HepG2 (cell line): Measurements from ENCODE around the gene WTAP. TPM values are rescaled to one million over a fixed set of nuclear protein-coding genes. Genes with fewer than 3 reads are reported as not detected.

Experiments
- ARID5B ChIP-seq: IDR thresholded peaks from 2 replicates; pipeline ENCODE4 v1.4.0; 2020; ENCODE audit warnings: mild to moderate bottlenecking, missing genetic modification reagents
- CENPT ChIP-seq: sonication (generic); formaldehyde crosslinking; IDR thresholded peaks from 2 replicates; pipeline ENCODE4 v1.8.0; 2022; ENCODE audit warnings: low read depth, mild to moderate bottlenecking, moderate library complexity, missing genetic modification reagents
- FOXJ3 ChIP-seq: sonication (generic); formaldehyde crosslinking; IDR thresholded peaks from 2 replicates; pipeline ENCODE4 v1.4.0; 2020; ENCODE audit warnings: missing genetic modification reagents, mild to moderate bottlenecking, borderline replicate concordance
- GABPB1 ChIP-seq: IDR thresholded peaks from 2 replicates; pipeline ENCODE4 v1.6.1; 2016; ENCODE audit warnings: mild to moderate bottlenecking, missing genetic modification reagents, moderate library complexity, missing compliant biosample characterization
- NFYC ChIP-seq: IDR thresholded peaks from 2 replicates; pipeline ENCODE4 v1.6.1; 2016; ENCODE audit warnings: missing genetic modification reagents, missing compliant biosample characterization
- RNF2 ChIP-seq: fragments of 450-650 bp; conservative IDR thresholded peaks from 2 replicates; pipeline ENCODE4 v1.6.1; 2016; ENCODE audit warnings: low read depth
- SAP130 ChIP-seq: IDR thresholded peaks from 2 replicates; pipeline ENCODE4 v1.6.1; 2016; ENCODE audit warnings: low read depth
- TCF7 ChIP-seq: sonication (generic); IDR thresholded peaks from 2 replicates; pipeline ENCODE4 v1.6.1; 2016; ENCODE audit warnings: antibody characterized with exemption, low read depth
- ZKSCAN1 ChIP-seq: fragments of 150-350 bp; IDR thresholded peaks from 2 replicates; pipeline ENCODE4 v1.6.1; 2014; ENCODE audit warnings: low read length
- ZNF264 ChIP-seq: sonication (generic); formaldehyde crosslinking; IDR thresholded peaks from 2 replicates; pipeline ENCODE4 v1.4.0; 2020; ENCODE audit warnings: missing genetic modification reagents
- ZNF317 ChIP-seq: sonication (generic); formaldehyde crosslinking; IDR thresholded peaks from 2 replicates; pipeline ENCODE4 v1.5.0; 2020; ENCODE audit warnings: mild to moderate bottlenecking, missing genetic modification reagents
- ZNF501 ChIP-seq: sonication (generic); formaldehyde crosslinking; IDR thresholded peaks from 2 replicates; pipeline ENCODE4 v1.5.1; 2020; ENCODE audit warnings: mild to moderate bottlenecking, moderate library complexity, missing genetic modification reagents
- ZNF513 ChIP-seq: sonication (generic); formaldehyde crosslinking; conservative IDR thresholded peaks from 2 replicates; pipeline ENCODE4 v1.5.0; 2020; ENCODE audit warnings: missing genetic modification reagents
- ZNF547 ChIP-seq: sonication (generic); formaldehyde crosslinking; IDR thresholded peaks from 2 replicates; pipeline ENCODE4 v1.5.1; 2020; ENCODE audit warnings: mild to moderate bottlenecking, missing genetic modification reagents
- ZNF644 ChIP-seq: IDR thresholded peaks from 2 replicates; pipeline ENCODE4 v1.6.1; 2016; ENCODE audit warnings: low read depth
- polyA plus RNA-seq, 8 experiments: library from polyadenylated mRNA; depleted of rRNA in 3 of 8; stranded (reverse) in 7 of 8; unstranded in 1 of 8; fragments of >200 nt; fragmentation: Illumina TruSeq in 4 of 8; extraction: Trizol in 4 of 8; gene quantifications; 2 replicates each; pipeline versions ENCODE4 v1.2.1 to v1.2.3, GENCODE V29; 2011 to 2016; ENCODE audit warnings: low read depth in 4 of 8, missing spikeins in 1 of 8, mixed read lengths in 1 of 8; ENCODE audit not compliant: insufficient read depth in 1 of 8
- total RNA-seq, 5 experiments: library from RNA; depleted of rRNA; stranded (reverse); fragments of >200 nt; fragmentation: Illumina TruSeq; extraction: Trizol; gene quantifications; 2 replicates each; pipeline ENCODE4 v1.2.3, GENCODE V29; 2016; ENCODE audit warnings: low read depth in 1 of 5
- TF ChIP-seq, protein P1 (sequence below): sonication (generic); formaldehyde crosslinking; IDR thresholded peaks from 2 replicates; pipeline ENCODE4 v1.5.0; 2020; ENCODE audit warnings: mild to moderate bottlenecking, missing genetic modification reagents
- TF ChIP-seq, protein P2 (sequence below): sonication (generic); formaldehyde crosslinking; IDR thresholded peaks from 2 replicates; pipeline ENCODE4 v1.4.0; 2020; ENCODE audit warnings: missing genetic modification reagents

WTAP gene
- total and polyA plus RNA-seq, 2 of the 13 experiments (the other 11 are each of a cell fraction or from before 2014, with no cell fraction given) = 31.6 to 167 TPM

DNA sequence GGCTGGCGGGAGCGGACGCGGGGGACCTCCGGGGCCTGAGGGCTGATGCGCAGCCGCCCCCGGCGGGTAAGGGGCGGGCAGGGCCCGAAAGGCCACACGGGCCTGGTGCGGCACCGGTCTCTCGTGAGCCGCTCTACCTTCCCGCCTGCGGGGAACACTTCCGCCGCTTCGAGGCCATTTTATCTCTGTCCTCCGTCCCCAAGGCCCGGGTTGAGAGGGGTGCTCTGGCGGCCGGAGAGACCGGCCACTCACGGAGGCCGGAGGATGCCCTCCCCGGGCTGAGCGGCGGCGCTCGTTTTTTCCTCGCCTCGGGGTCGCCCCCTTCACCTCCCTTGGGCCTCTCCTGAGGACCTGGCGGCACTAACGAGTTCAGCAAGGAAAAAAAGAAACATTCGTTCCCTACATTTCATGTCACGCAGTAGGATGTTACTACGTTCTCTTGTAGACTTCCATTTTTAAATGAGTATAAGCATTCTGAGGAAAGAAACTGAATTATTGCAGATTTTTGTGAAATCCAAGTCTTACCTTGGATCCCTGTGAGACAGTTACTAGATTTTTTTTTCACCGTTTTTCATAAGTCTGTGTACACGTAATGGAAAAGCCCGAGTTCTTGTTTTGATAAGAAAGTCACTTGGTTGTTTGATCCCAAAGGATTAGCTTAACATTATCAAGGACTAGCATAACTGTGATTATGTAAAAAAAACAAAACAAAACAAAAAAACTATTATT, 575 bp downstream of the WTAP start (continued):
- TF ChIP-seq TCF7 (no peak), ZNF317 (CRISPR knock-in tag) (0 out of 2 replicates have a peak, but pooled peaks have one; percentile 26), ZNF547 (CRISPR knock-in tag) (0 out of 2 replicates have a peak, but pooled peaks have one; percentile 7), CENPT (0 out of 2 replicates have a peak, but pooled peaks have one; percentile 32), ZNF501 (CRISPR knock-in tag) (no peak; the same call in 1 of the 2 replicates), ZNF264 (no peak), SAP130 (CRISPR knock-in tag) (peak; percentile 37; the same call in 1 of the 2 replicates), ZNF513 (CRISPR knock-in tag) (no peak), NFYC (no peak), ARID5B (CRISPR knock-in tag) (peak; percentile 36; the same call in 1 of the 2 replicates), FOXJ3 (CRISPR knock-in tag) (no peak), GABPB1 (CRISPR knock-in tag) (peak; percentile 40; the same call in 1 of the 2 replicates), RNF2 (no peak), ZNF644 (CRISPR knock-in tag) (no peak), ZKSCAN1 (no peak)
- TF ChIP-seq, protein P1, sequence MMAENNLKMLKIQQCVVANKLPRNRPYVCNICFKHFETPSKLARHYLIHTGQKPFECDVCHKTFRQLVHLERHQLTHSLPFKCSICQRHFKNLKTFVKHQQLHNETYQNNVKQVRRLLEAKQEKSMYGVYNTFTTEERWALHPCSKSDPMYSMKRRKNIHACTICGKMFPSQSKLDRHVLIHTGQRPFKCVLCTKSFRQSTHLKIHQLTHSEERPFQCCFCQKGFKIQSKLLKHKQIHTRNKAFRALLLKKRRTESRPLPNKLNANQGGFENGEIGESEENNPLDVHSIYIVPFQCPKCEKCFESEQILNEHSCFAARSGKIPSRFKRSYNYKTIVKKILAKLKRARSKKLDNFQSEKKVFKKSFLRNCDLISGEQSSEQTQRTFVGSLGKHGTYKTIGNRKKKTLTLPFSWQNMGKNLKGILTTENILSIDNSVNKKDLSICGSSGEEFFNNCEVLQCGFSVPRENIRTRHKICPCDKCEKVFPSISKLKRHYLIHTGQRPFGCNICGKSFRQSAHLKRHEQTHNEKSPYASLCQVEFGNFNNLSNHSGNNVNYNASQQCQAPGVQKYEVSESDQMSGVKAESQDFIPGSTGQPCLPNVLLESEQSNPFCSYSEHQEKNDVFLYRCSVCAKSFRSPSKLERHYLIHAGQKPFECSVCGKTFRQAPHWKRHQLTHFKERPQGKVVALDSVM (CRISPR knock-in tag) = peak; percentile 56
- TF ChIP-seq, protein P2, sequence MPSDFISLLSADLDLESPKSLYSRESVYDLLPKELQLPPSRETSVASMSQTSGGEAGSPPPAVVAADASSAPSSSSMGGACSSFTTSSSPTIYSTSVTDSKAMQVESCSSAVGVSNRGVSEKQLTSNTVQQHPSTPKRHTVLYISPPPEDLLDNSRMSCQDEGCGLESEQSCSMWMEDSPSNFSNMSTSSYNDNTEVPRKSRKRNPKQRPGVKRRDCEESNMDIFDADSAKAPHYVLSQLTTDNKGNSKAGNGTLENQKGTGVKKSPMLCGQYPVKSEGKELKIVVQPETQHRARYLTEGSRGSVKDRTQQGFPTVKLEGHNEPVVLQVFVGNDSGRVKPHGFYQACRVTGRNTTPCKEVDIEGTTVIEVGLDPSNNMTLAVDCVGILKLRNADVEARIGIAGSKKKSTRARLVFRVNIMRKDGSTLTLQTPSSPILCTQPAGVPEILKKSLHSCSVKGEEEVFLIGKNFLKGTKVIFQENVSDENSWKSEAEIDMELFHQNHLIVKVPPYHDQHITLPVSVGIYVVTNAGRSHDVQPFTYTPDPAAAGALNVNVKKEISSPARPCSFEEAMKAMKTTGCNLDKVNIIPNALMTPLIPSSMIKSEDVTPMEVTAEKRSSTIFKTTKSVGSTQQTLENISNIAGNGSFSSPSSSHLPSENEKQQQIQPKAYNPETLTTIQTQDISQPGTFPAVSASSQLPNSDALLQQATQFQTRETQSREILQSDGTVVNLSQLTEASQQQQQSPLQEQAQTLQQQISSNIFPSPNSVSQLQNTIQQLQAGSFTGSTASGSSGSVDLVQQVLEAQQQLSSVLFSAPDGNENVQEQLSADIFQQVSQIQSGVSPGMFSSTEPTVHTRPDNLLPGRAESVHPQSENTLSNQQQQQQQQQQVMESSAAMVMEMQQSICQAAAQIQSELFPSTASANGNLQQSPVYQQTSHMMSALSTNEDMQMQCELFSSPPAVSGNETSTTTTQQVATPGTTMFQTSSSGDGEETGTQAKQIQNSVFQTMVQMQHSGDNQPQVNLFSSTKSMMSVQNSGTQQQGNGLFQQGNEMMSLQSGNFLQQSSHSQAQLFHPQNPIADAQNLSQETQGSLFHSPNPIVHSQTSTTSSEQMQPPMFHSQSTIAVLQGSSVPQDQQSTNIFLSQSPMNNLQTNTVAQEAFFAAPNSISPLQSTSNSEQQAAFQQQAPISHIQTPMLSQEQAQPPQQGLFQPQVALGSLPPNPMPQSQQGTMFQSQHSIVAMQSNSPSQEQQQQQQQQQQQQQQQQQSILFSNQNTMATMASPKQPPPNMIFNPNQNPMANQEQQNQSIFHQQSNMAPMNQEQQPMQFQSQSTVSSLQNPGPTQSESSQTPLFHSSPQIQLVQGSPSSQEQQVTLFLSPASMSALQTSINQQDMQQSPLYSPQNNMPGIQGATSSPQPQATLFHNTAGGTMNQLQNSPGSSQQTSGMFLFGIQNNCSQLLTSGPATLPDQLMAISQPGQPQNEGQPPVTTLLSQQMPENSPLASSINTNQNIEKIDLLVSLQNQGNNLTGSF (CRISPR knock-in tag) = 0 out of 2 replicates have a peak, but pooled peaks have one; percentile 72
